ENCODE measurements around the gene DNAH14. TPM values are rescaled to one million over a fixed set of nuclear protein-coding genes. Genes with fewer than 3 reads are reported as not detected.

DNAH14 gene
- polyA plus RNA-seq, 1 donor from 2014 or later, result 24.9 TPM

GRCh38 chr1:225407755-225408154, 478.3 kb downstream of the DNAH14 start:
- Histone ChIP-seq H3K9me2 (ENCODE audit: insufficient read depth, low read length) (no peaks in the 10 kb centered on the region), H3K4me3 (ENCODE audit: low read length) (no peak overlapping the region), H4K20me1 (ENCODE audit: insufficient read depth) (no peaks in the 10 kb centered on the region), H2AFZ (ENCODE audit: low read depth, low read length) (no peak overlapping the region), H3K9me3 (ENCODE audit: low read length) (no peaks in the 10 kb centered on the region), H3K4me2 (ENCODE audit: low read length) (no peak overlapping the region), H3K9ac (ENCODE audit: low read length) (no peak overlapping the region), H3F3A (ENCODE audit: insufficient read depth, low read length, poor library complexity, severe bottlenecking) (no peaks in the 10 kb centered on the region), H3K79me2 (replicated peaks; ENCODE audit: insufficient read depth, low read length) (peaks cover 9% of the 10 kb centered on the region), H3K27ac (ENCODE audit: low read length) (no peak overlapping the region), H3K36me3 (ENCODE audit: insufficient read depth, low read length) (peaks cover 22% of the 10 kb centered on the region), H3K27me3 (ENCODE audit: insufficient read depth, low read depth, low read length) (no peaks in the 10 kb centered on the region)
- TF ChIP-seq TAF1 (IDR thresholded peaks at IDR 0.05; ENCODE audit: low read depth) (no peak), EZH2 (IDR thresholded peaks at IDR 0.05; ENCODE audit: borderline replicate concordance, insufficient read depth, low read length, poor library complexity, severe bottlenecking) (no peak), REST (IDR thresholded peaks at IDR 0.05; ENCODE audit: borderline replicate concordance) (no peak), SMC3 (conservative IDR thresholded peaks at IDR 0.05; ENCODE audit: poor library complexity) (no peak), EP300 (conservative IDR thresholded peaks at IDR 0.05; ENCODE audit: poor library complexity, severe bottlenecking) (no peak), POLR2AphosphoS5 (IDR thresholded peaks at IDR 0.05) (no peak), CTCF (IDR thresholded peaks at IDR 0.05; ENCODE audit: poor library complexity, severe bottlenecking) (no peak), RAD21 (conservative IDR thresholded peaks at IDR 0.05) (no peak), MXI1 (conservative IDR thresholded peaks at IDR 0.05; ENCODE audit: poor library complexity, severe bottlenecking) (no peak)

- TF ChIP-seq TAF1 (IDR thresholded peaks at IDR 0.05; ENCODE audit: low read depth), result no peak
- no peak for TF ChIP-seq REST (IDR thresholded peaks at IDR 0.05; ENCODE audit: borderline replicate concordance)
- TF ChIP-seq POLR2AphosphoS5 (IDR thresholded peaks at IDR 0.05), result no peak
- no peak for TF ChIP-seq MXI1 (conservative IDR thresholded peaks at IDR 0.05; ENCODE audit: poor library complexity, severe bottlenecking)
- TF ChIP-seq RAD21 (conservative IDR thresholded peaks at IDR 0.05), result no peak
- TF ChIP-seq EP300 (conservative IDR thresholded peaks at IDR 0.05; ENCODE audit: poor library complexity, severe bottlenecking), result no peak
- TF ChIP-seq CTCF (IDR thresholded peaks at IDR 0.05; ENCODE audit: poor library complexity, severe bottlenecking), result no peak
- no peak for TF ChIP-seq EZH2 (IDR thresholded peaks at IDR 0.05; ENCODE audit: borderline replicate concordance, insufficient read depth, low read length, poor library complexity, severe bottlenecking)
- no peak for TF ChIP-seq SMC3 (conservative IDR thresholded peaks at IDR 0.05; ENCODE audit: poor library complexity)
- H3K27me3 ChIP-seq (ENCODE audit: insufficient read depth, low read depth, low read length), result no peaks in the 10 kb centered on the region
- H3K36me3 ChIP-seq (ENCODE audit: insufficient read depth, low read length), result peaks cover 22% of the 10 kb centered on the region
- H4K20me1 ChIP-seq (ENCODE audit: insufficient read depth), result no peaks in the 10 kb centered on the region
- H3K4me2 ChIP-seq (ENCODE audit: low read length), result no peak overlapping the region
- no peak overlapping the region for H3K4me3 ChIP-seq (ENCODE audit: low read length)
- no peak overlapping the region for H2AFZ ChIP-seq (ENCODE audit: low read depth, low read length)
- H3K79me2 ChIP-seq (replicated peaks; ENCODE audit: insufficient read depth, low read length), result peaks cover 12% of the 10 kb centered on the region
- no peaks in the 10 kb centered on the region for H3K9me3 ChIP-seq (ENCODE audit: low read length)
- H3K9ac ChIP-seq (ENCODE audit: low read length), result no peak overlapping the region
- H3K9me2 ChIP-seq (ENCODE audit: insufficient read depth, low read length), result no peaks in the 10 kb centered on the region
- H3K27ac ChIP-seq (ENCODE audit: low read length), result no peak overlapping the region
- H3F3A ChIP-seq (ENCODE audit: insufficient read depth, low read length, poor library complexity, severe bottlenecking), result no peaks in the 10 kb centered on the region
Measured at GRCh38 chr1:225408249-225408648, 478.8 kb downstream of the DNAH14 start.
